ENCODE measurements around the gene TIMP2. TPM values are rescaled to one million over a fixed set of nuclear protein-coding genes. Genes with fewer than 3 reads are reported as not detected.

The TIMP2 gene
- total and polyA plus RNA-seq, 2 donors (not counting 3 experiments of a cell fraction or from before 2014, with no cell fraction given): 138 to 318 TPM

- no peak overlapping the region for H2AFZ ChIP-seq (ENCODE audit: low read depth, low read length)
- no peaks in the 10 kb centered on the region for H3K9me1 ChIP-seq (replicated peaks; ENCODE audit: control insufficient read depth, extremely low read depth, insufficient read depth, low read length)
- FAIRE-seq (no peak), DNase-seq (ENCODE audit: low read depth, low spot score) (no peak)
- no peaks in the 10 kb centered on the region for H4K20me1 ChIP-seq (replicated peaks; ENCODE audit: control insufficient read depth, extremely low read depth, insufficient read depth, low read length)
- intact Hi-C loops (cut with micrococcal nuclease): no loop called here
- BruUV-seq (replicated peaks): no TSS peak
- H3K79me2 ChIP-seq (ENCODE audit: control insufficient read depth, insufficient read depth, low read length): peaks cover 4% of the 10 kb centered on the region
- no peak overlapping the region for H3K4me3 ChIP-seq (replicated peaks in 1 of 3; ENCODE audit: insufficient read depth in 1 of 3, low read depth in 1 of 3, low read length in 3 of 3)
- peaks cover 18 to 40% of the 10 kb centered on the region in 2 experiments for H3K36me3 ChIP-seq (ENCODE audit: control insufficient read depth in 2 of 2, extremely low read depth in 1 of 2, insufficient read depth in 2 of 2, low read length in 2 of 2)
- H3K4me2 ChIP-seq (ENCODE audit: insufficient read depth, low read length): no peak overlapping the region
- CTCF ChIA-PET: no interaction called here
- peaks cover 23% of the 10 kb centered on the region for H3K4me1 ChIP-seq (ENCODE audit: control insufficient read depth, extremely low read depth, insufficient read depth, low read length)
- no peak for TF ChIP-seq MAX (IDR thresholded peaks at IDR 0.05; ENCODE audit: insufficient read depth, insufficient read length)
- no peaks in the 10 kb centered on the region for H3K9me3 ChIP-seq (replicated peaks; ENCODE audit: control insufficient read depth, insufficient read depth, low read length)
- POLR2A ChIA-PET: interaction anchor here (2.0 kb wide), 1 partner anchor 18 kb away, joined by 5 read pairs; no protein-coding TSS in a partner anchor
- H3K27me3 ChIP-seq (ENCODE audit: control insufficient read depth in 2 of 2, insufficient read depth in 2 of 2, low read length in 2 of 2): no peaks in the 10 kb centered on the region
- H3K9ac ChIP-seq (replicated peaks; ENCODE audit: extremely low read depth, insufficient read depth, low read length): no peak overlapping the region
- H3K27ac ChIP-seq (ENCODE audit: insufficient read depth, low read depth, low read length): no peak overlapping the region
- dilution Hi-C loops (cut with MboI; ENCODE audit: extremely low pct_ligation_motif_present, low sequenced_read_pairs): no loop called here
Measured at GRCh38 chr17:78822552-78822951, 102.6 kb downstream of the TIMP2 start.

- dilution Hi-C loops (cut with MboI; ENCODE audit: extremely low pct_ligation_motif_present, low sequenced_read_pairs): no loop called here
- H3K4me2 ChIP-seq (ENCODE audit: insufficient read depth, low read length): no peak overlapping the region
- H3K9me3 ChIP-seq (replicated peaks; ENCODE audit: control insufficient read depth, insufficient read depth, low read length): no peaks in the 10 kb centered on the region
- BruUV-seq (replicated peaks): no TSS peak
- intact Hi-C loops (cut with micrococcal nuclease): no loop called here
- FAIRE-seq: no peak
- CTCF ChIA-PET: no interaction called here
- H3K79me2 ChIP-seq (ENCODE audit: control insufficient read depth, insufficient read depth, low read length): peaks cover 4% of the 10 kb centered on the region
- no peak overlapping the region for H3K4me3 ChIP-seq (replicated peaks in 1 of 3; ENCODE audit: insufficient read depth in 1 of 3, low read depth in 1 of 3, low read length in 3 of 3)
- no peaks in the 10 kb centered on the region for H4K20me1 ChIP-seq (replicated peaks; ENCODE audit: control insufficient read depth, extremely low read depth, insufficient read depth, low read length)
- TF ChIP-seq FOS (IDR thresholded peaks at IDR 0.05; ENCODE audit: borderline replicate concordance, insufficient read depth, low read length) (no peak), JUN (IDR thresholded peaks at IDR 0.05; ENCODE audit: borderline replicate concordance, insufficient read depth, insufficient read length, low read depth) (no peak), GATA2 (IDR thresholded peaks at IDR 0.05; ENCODE audit: insufficient read depth, insufficient read length, low read depth, low read length) (no peak), POLR2A (IDR thresholded peaks at IDR 0.05; ENCODE audit: low read depth, low read length) (no peak), EZH2 (IDR thresholded peaks at IDR 0.05; ENCODE audit: borderline replicate concordance, low read depth, low read length, severe bottlenecking) (no peak), MYC (IDR thresholded peaks at IDR 0.05; ENCODE audit: low read depth, low read length) (no peak), MAX (IDR thresholded peaks at IDR 0.05; ENCODE audit: insufficient read depth, insufficient read length) (no peak), CTCF (IDR thresholded peaks at IDR 0.05; ENCODE audit: extremely low read depth in 1 of 2, insufficient read depth in 1 of 2, low read depth in 1 of 2, low read length in 2 of 2) (no peak), POLR2AphosphoS5 (IDR thresholded peaks at IDR 0.05; ENCODE audit: insufficient read depth, low read depth, low read length) (no peak)
- no peak overlapping the region for H2AFZ ChIP-seq (ENCODE audit: low read depth, low read length)
- H3K9me1 ChIP-seq (replicated peaks; ENCODE audit: control insufficient read depth, extremely low read depth, insufficient read depth, low read length): no peaks in the 10 kb centered on the region
- H3K27me3 ChIP-seq (ENCODE audit: control insufficient read depth in 2 of 2, insufficient read depth in 2 of 2, low read length in 2 of 2): no peaks in the 10 kb centered on the region
- no peak overlapping the region for H3K27ac ChIP-seq (ENCODE audit: insufficient read depth, low read depth, low read length)
- no peak for DNase-seq (ENCODE audit: low read depth, low spot score)
- POLR2A ChIA-PET: interaction anchor here (2.0 kb wide), 1 partner anchor 18 kb away, joined by 5 read pairs; no protein-coding TSS in a partner anchor
- H3K9ac ChIP-seq (replicated peaks; ENCODE audit: extremely low read depth, insufficient read depth, low read length): no peak overlapping the region
- peaks cover 20 to 43% of the 10 kb centered on the region in 2 experiments for H3K36me3 ChIP-seq (ENCODE audit: control insufficient read depth in 2 of 2, extremely low read depth in 1 of 2, insufficient read depth in 2 of 2, low read length in 2 of 2)
- H3K4me1 ChIP-seq (ENCODE audit: control insufficient read depth, extremely low read depth, insufficient read depth, low read length): peaks cover 23% of the 10 kb centered on the region
Measured at GRCh38 chr17:78821961-78822360, 103.2 kb downstream of the TIMP2 start.
